MM.1S (cell line): ENCODE measurements around the gene SNRPD3.

ENCODE experiments used
- EZH2 ChIP-seq: fragments of 300-600 bp; sonication (generic); optimal IDR thresholded peaks from 2 replicates; pipeline ENCODE3; 2017; ENCODE audit warnings: low read depth, mild to moderate bottlenecking, antibody characterized with exemption, low read length, mixed read lengths
- TF ChIP-seq, protein P1 (sequence below): fragments of 300-600 bp; sonication (generic); IDR thresholded peaks from 2 replicates; pipeline ENCODE4 v1.5.1; 2016; ENCODE audit warnings: antibody characterized with exemption, low read length, mixed read lengths

GRCh38 chr22:24579258-24579601 is 23.4 kb downstream of the SNRPD3 start:
- TF ChIP-seq, protein P1, sequence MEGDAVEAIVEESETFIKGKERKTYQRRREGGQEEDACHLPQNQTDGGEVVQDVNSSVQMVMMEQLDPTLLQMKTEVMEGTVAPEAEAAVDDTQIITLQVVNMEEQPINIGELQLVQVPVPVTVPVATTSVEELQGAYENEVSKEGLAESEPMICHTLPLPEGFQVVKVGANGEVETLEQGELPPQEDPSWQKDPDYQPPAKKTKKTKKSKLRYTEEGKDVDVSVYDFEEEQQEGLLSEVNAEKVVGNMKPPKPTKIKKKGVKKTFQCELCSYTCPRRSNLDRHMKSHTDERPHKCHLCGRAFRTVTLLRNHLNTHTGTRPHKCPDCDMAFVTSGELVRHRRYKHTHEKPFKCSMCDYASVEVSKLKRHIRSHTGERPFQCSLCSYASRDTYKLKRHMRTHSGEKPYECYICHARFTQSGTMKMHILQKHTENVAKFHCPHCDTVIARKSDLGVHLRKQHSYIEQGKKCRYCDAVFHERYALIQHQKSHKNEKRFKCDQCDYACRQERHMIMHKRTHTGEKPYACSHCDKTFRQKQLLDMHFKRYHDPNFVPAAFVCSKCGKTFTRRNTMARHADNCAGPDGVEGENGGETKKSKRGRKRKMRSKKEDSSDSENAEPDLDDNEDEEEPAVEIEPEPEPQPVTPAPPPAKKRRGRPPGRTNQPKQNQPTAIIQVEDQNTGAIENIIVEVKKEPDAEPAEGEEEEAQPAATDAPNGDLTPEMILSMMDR, result no peak
- no peak for TF ChIP-seq EZH2
